GM12878 (cell line): ENCODE data around the gene SLC22A23.

Source experiments
- BCL3 ChIP-seq: IDR thresholded peaks from 2 replicates; pipeline ENCODE4 v1.6.1; 2011; ENCODE audit warnings: borderline replicate concordance, low read depth, mild to moderate bottlenecking, moderate library complexity, low read length; ENCODE audit not compliant: insufficient read depth, poor library complexity, severe bottlenecking
- CTCF ChIP-seq, 3 experiments: IDR thresholded peaks in 2 of 3; conservative IDR thresholded peaks in 1 of 3; 2 replicates each; pipeline ENCODE4 v1.5.1; 2011; ENCODE audit warnings: low read depth in 3 of 3, low read length in 3 of 3, mild to moderate bottlenecking in 3 of 3, control low read depth in 2 of 3, moderate library complexity in 2 of 3, inconsistent platforms in 1 of 3, mixed read lengths in 1 of 3; ENCODE audit not compliant: control insufficient read depth in 2 of 3, insufficient read depth in 1 of 3; ENCODE audit errors: extremely low read depth in 1 of 3
- E4F1 ChIP-seq: fragments of 450-650 bp; IDR thresholded peaks from 2 replicates; pipeline ENCODE4 v1.6.1; 2018; ENCODE audit warnings: borderline replicate concordance, mild to moderate bottlenecking; ENCODE audit not compliant: partially characterized antibody
- JUND ChIP-seq: IDR thresholded peaks from 2 replicates; pipeline ENCODE4 v1.6.1; 2012; ENCODE audit warnings: low read depth, mild to moderate bottlenecking, low read length, improper control_type of control experiment, moderate library complexity
- PBX3 ChIP-seq: IDR thresholded peaks from 2 replicates; pipeline ENCODE4 v1.6.1; 2011; ENCODE audit warnings: mild to moderate bottlenecking, low read depth, low read length, moderate library complexity; ENCODE audit not compliant: insufficient replicate concordance
- POLR2A ChIP-seq: IDR thresholded peaks from 2 replicates; pipeline ENCODE4 v1.6.1; 2011; ENCODE audit warnings: low read depth, mild to moderate bottlenecking, low read length
- POLR2AphosphoS5 ChIP-seq: IDR thresholded peaks from 2 replicates; pipeline ENCODE4 v1.6.1; 2011; ENCODE audit warnings: mild to moderate bottlenecking, low read length, inconsistent platforms
- RCOR1 ChIP-seq: conservative IDR thresholded peaks from 2 replicates; pipeline ENCODE4 v1.6.1; 2012; ENCODE audit warnings: low read depth, low read length, improper control_type of control experiment
- REST ChIP-seq: IDR thresholded peaks from 2 replicates; pipeline ENCODE4 v1.6.1; 2012; ENCODE audit warnings: mild to moderate bottlenecking, low read depth, low read length
- ZNF622 ChIP-seq: fragments of 450-650 bp; IDR thresholded peaks from 2 replicates; pipeline ENCODE4 v1.6.1; 2017; ENCODE audit warnings: mild to moderate bottlenecking, inconsistent platforms

- TF ChIP-seq RCOR1 = no peak
- no peak for TF ChIP-seq ZNF622
- TF ChIP-seq CTCF (IDR thresholded peaks at IDR 0.05 in 2 of 3, conservative IDR thresholded peaks at IDR 0.05 in 1 of 3; ENCODE audit: control insufficient read depth in 2 of 3, extremely low read depth in 1 of 3, insufficient read depth in 1 of 3, low read depth in 3 of 3, low read length in 3 of 3) = no peak
- TF ChIP-seq REST = no peak
- no peak for TF ChIP-seq POLR2AphosphoS5
- no peak for TF ChIP-seq E4F1
- no peak for TF ChIP-seq PBX3
- TF ChIP-seq BCL3 = no peak
- TF ChIP-seq POLR2A = no peak
- TF ChIP-seq JUND = no peak
Measured at GRCh38 chr6:3392930-3393835, 63.7 kb downstream of the SLC22A23 start.
